ENCODE results near the gene SVOPL.
"Not testable (repeated sequence)": the region's sequence is repeated elsewhere in the genome, so short reads cannot be mapped to it uniquely, and the experiment has no call there.

SVOPL gene

GRCh38 chr7:138705167-138705566 lies 4.0 kb upstream of the SVOPL start:
- no peak overlapping the region for H3K27ac ChIP-seq
- DNase-seq (ENCODE audit: low read depth, low spot score) = no peak

GRCh38 chr7:138701537-138701923 lies 368 bp upstream of the SVOPL start:
- DNase-seq (ENCODE audit: low read depth, low spot score) = no peak
- no peak overlapping the region for H3K27ac ChIP-seq

GRCh38 chr7:138699661-138700060 lies 1.5 kb downstream of the SVOPL start:
- DNase-seq (ENCODE audit: low read depth, low spot score) = no peak
- H3K27ac ChIP-seq = no peak overlapping the region

- no peak overlapping the region for H3K27ac ChIP-seq
- no peak for DNase-seq (ENCODE audit: low read depth, low spot score)
Measured at GRCh38 chr7:138698281-138698680, 2.9 kb downstream of the SVOPL start.

- H3K27ac ChIP-seq = no peak overlapping the region
- DNase-seq (ENCODE audit: low read depth, low spot score) = no peak
Measured at GRCh38 chr7:138697535-138698182, 3.5 kb downstream of the SVOPL start.

- not testable (repeated sequence) for DNase-seq (ENCODE audit: low read depth, low spot score); H3K27ac ChIP-seq
Measured at GRCh38 chr7:138695776-138696175, 5.4 kb downstream of the SVOPL start.

- no peak overlapping the region for H3K27ac ChIP-seq
- no peak for DNase-seq (ENCODE audit: low read depth, low spot score)
Measured at GRCh38 chr7:138695106-138695505, 6.1 kb downstream of the SVOPL start.

GRCh38 chr7:138691178-138691577 lies 10.0 kb downstream of the SVOPL start:
- DNase-seq (ENCODE audit: low read depth, low spot score) = no peak
- no peak overlapping the region for H3K27ac ChIP-seq

- DNase-seq (ENCODE audit: low read depth, low spot score) = no peak
- H3K27ac ChIP-seq = no peak overlapping the region
Measured at GRCh38 chr7:138690495-138690894, 10.7 kb downstream of the SVOPL start.

- DNase-seq (ENCODE audit: low read depth, low spot score); H3K27ac ChIP-seq: not testable (repeated sequence)
Measured at GRCh38 chr7:138688037-138688436, 13.1 kb downstream of the SVOPL start.

GRCh38 chr7:138684340-138684739 lies 16.8 kb downstream of the SVOPL start:
- no peak for DNase-seq (ENCODE audit: low read depth, low spot score)
- no peak overlapping the region for H3K27ac ChIP-seq

GRCh38 chr7:138679793-138680192 lies 21.4 kb downstream of the SVOPL start:
- DNase-seq (ENCODE audit: low read depth, low spot score) = no peak
- no peak overlapping the region for H3K27ac ChIP-seq

- no peak for DNase-seq (ENCODE audit: low read depth, low spot score)
- H3K27ac ChIP-seq = no peak overlapping the region
Measured at GRCh38 chr7:138670594-138670993, 30.6 kb downstream of the SVOPL start.

GRCh38 chr7:138669364-138669763 lies 31.8 kb downstream of the SVOPL start:
- no peak for DNase-seq (ENCODE audit: low read depth, low spot score)
- no peak overlapping the region for H3K27ac ChIP-seq

- DNase-seq (ENCODE audit: low read depth, low spot score) = no peak
- H3K27ac ChIP-seq = no peak overlapping the region
Measured at GRCh38 chr7:138668946-138669345, 32.2 kb downstream of the SVOPL start.

- H3K27ac ChIP-seq = no peak overlapping the region
- no peak for DNase-seq (ENCODE audit: low read depth, low spot score)
Measured at GRCh38 chr7:138668229-138668596, 32.9 kb downstream of the SVOPL start.

GRCh38 chr7:138667535-138668228 lies 33.5 kb downstream of the SVOPL start:
- DNase-seq (ENCODE audit: low read depth, low spot score) = no peak
- no peak overlapping the region for H3K27ac ChIP-seq

- DNase-seq (ENCODE audit: low read depth, low spot score) = no peak
- no peak overlapping the region for H3K27ac ChIP-seq
Measured at GRCh38 chr7:138666385-138666784, 34.8 kb downstream of the SVOPL start.

- DNase-seq (ENCODE audit: low read depth, low spot score) = no peak
- no peak overlapping the region for H3K27ac ChIP-seq
Measured at GRCh38 chr7:138665669-138666140, 35.5 kb downstream of the SVOPL start.

- no peak overlapping the region for H3K27ac ChIP-seq
- no peak for DNase-seq (ENCODE audit: low read depth, low spot score)
Measured at GRCh38 chr7:138665249-138665648, 35.9 kb downstream of the SVOPL start.

GRCh38 chr7:138663725-138664710 lies 37.1 kb downstream of the SVOPL start:
- no peak overlapping the region for H3K27ac ChIP-seq
- DNase-seq (ENCODE audit: low read depth, low spot score) = no peak

Measured in epithelial cell of prostate (primary cell).